Natural killer cell (primary cell): ENCODE results near the gene CCDC187. TPM values are rescaled to one million over a fixed set of nuclear protein-coding genes. Genes with fewer than 3 reads are reported as not detected.

Source experiments
- ATAC-seq, 3 donors: fragments of 150-1000 bp in 2 of 3; fragments of 200-7000 bp in 1 of 3; cut with Tn5 transposase; 1 replicate in 1 of 3; 2 replicates in 2 of 3; pipeline ENCODE4 v1.10.0; 2021; ENCODE audit warnings: mild to moderate bottlenecking in 2 of 3, moderate library complexity in 2 of 3
- DNase-seq, 2 donors: peaks; one replicate each; pipeline versions ENCODE4 v3.0.0 to v3.0.0-alpha.2; 2013 to 2021; ENCODE audit warnings: mixed read lengths in 1 of 2
- H3K27ac ChIP-seq: one replicate; pipeline ENCODE4 v1.5.1; 2013; ENCODE audit warnings: mild to moderate bottlenecking, low read length
- H3K27me3 ChIP-seq: one replicate; pipeline ENCODE4 v1.6.1; 2013; ENCODE audit warnings: low read length; ENCODE audit not compliant: control insufficient read depth, insufficient read depth
- H3K36me3 ChIP-seq: one replicate; pipeline ENCODE4 v1.6.1; 2013; ENCODE audit warnings: low read length; ENCODE audit not compliant: control insufficient read depth, insufficient read depth
- H3K4me1 ChIP-seq: one replicate; pipeline ENCODE4 v1.6.1; 2013; ENCODE audit warnings: low read length; ENCODE audit not compliant: control insufficient read depth, insufficient read depth
- H3K4me3 ChIP-seq: one replicate; pipeline ENCODE4 v1.5.1; 2013; ENCODE audit warnings: low read length
- H3K9me3 ChIP-seq: one replicate; pipeline ENCODE4 v1.6.1; 2013; ENCODE audit warnings: low read length; ENCODE audit not compliant: control insufficient read depth, insufficient read depth
- H3K27ac Mint-ChIP-seq, 2 donors: one replicate each; pipeline ENCODE4 v1.8.0; 2022; ENCODE audit warnings: mild to moderate bottlenecking in 2 of 2, mixed read lengths in 2 of 2, moderate library complexity in 1 of 2
- H3K27me3 Mint-ChIP-seq, 2 donors: one replicate each; pipeline ENCODE4 v1.8.0; 2022; ENCODE audit warnings: low read depth in 2 of 2, mixed read lengths in 2 of 2
- H3K36me3 Mint-ChIP-seq: one replicate; pipeline ENCODE4 v1.8.0; 2022; ENCODE audit warnings: mixed read lengths
- H3K4me1 Mint-ChIP-seq, 2 donors: one replicate each; pipeline ENCODE4 v1.8.0; 2022; ENCODE audit warnings: mixed read lengths in 2 of 2
- H3K4me3 Mint-ChIP-seq: one replicate; pipeline ENCODE4 v1.8.0; 2022; ENCODE audit warnings: mild to moderate bottlenecking, moderate library complexity, mixed read lengths
- H3K9me3 Mint-ChIP-seq, 2 donors: one replicate each; pipeline ENCODE4 v1.8.0; 2022; ENCODE audit warnings: mixed read lengths in 2 of 2
- CTCF ChIP-seq: fragments of 200-600 bp; IDR thresholded peaks from one replicate; pipeline ENCODE4 v1.8.0; 2022; ENCODE audit warnings: antibody characterized with exemption
- WGBS: methylation state at CpG from one replicate; pipeline ENCODE4 v1.1.7; 2013; ENCODE audit warnings: missing lambda C conversion rate; ENCODE audit not compliant: insufficient coverage; 5-methylcytosine and 5-hydroxymethylcytosine counted together
- intact Hi-C: fragments of 100-400 bp; cut with micrococcal nuclease; formaldehyde crosslinking; loops from one replicate; pipeline ENCODE4 v1.14.2; 2022
- total RNA-seq, 4 donors: library from RNA; stranded (reverse); fragments of 120-200 nt in 1 of 4; gene quantifications; one replicate each; pipeline versions ENCODE4 v1.2.3 to v1.2.4, GENCODE V29; 2013 to 2022

CCDC187 gene
- total RNA-seq, 3 donors from 2014 or later (not counting 1 experiment from before 2014, with no cell fraction given) = 0.18 TPM; not detected in 2

GRCh38 chr9:136216541-136217244 lies 87.2 kb downstream of the CCDC187 start:
- no peak overlapping the region for H3K27ac Mint-ChIP-seq
- TF ChIP-seq CTCF = no peak
- 95% methylated on average over 37 of the region's 37 CpGs for WGBS

GRCh38 chr9:136213733-136214132 lies 90.2 kb downstream of the CCDC187 start:
- Mint-ChIP-seq H3K27ac (no peak overlapping the region), H3K4me3 (no peak overlapping the region), H3K4me1 (no peaks in the 10 kb centered on the region), H3K9me3 (no peaks in the 10 kb centered on the region), H3K27me3 (no peaks in the 10 kb centered on the region), H3K36me3 (peaks cover 8% of the 10 kb centered on the region)
- intact Hi-C loops = no loop called here
- Histone ChIP-seq H3K4me1 (no peaks in the 10 kb centered on the region), H3K4me3 (no peak overlapping the region), H3K36me3 (peaks cover 50% of the 10 kb centered on the region), H3K27ac (no peak overlapping the region), H3K27me3 (no peaks in the 10 kb centered on the region), H3K9me3 (no peaks in the 10 kb centered on the region)
- 95% methylated on average over 9 of the region's 9 CpGs for WGBS
- DNase-seq = no peak
- ATAC-seq = no peak
- no peak for TF ChIP-seq CTCF

More at GRCh38 chr9:136216541-136217244, 87.2 kb downstream of the CCDC187 start:
- Mint-ChIP-seq H3K4me3 (no peak overlapping the region), H3K9me3 (no peaks in the 10 kb centered on the region), H3K36me3 (peaks cover 8% of the 10 kb centered on the region), H3K4me1 (no peaks in the 10 kb centered on the region), H3K27me3 (no peaks in the 10 kb centered on the region)
- no peak overlapping the region for H3K27ac ChIP-seq
- ATAC-seq = no peak
- H3K4me3 ChIP-seq = no peak overlapping the region
- H3K27me3 ChIP-seq = no peaks in the 10 kb centered on the region
- no peaks in the 10 kb centered on the region for H3K9me3 ChIP-seq
- intact Hi-C loops = no loop called here
- peaks cover 60% of the 10 kb centered on the region for H3K36me3 ChIP-seq
- H3K4me1 ChIP-seq = no peaks in the 10 kb centered on the region
- no peak for DNase-seq

- Histone ChIP-seq H3K9me3 (no peaks in the 10 kb centered on the region), H3K27me3 (no peaks in the 10 kb centered on the region), H3K4me3 (no peak overlapping the region), H3K4me1 (no peaks in the 10 kb centered on the region), H3K27ac (no peak overlapping the region), H3K36me3 (peaks cover 45% of the 10 kb centered on the region)
- no peak overlapping the region for H3K4me3 Mint-ChIP-seq
- no peak for ATAC-seq
- no peaks in the 10 kb centered on the region for H3K9me3 Mint-ChIP-seq
- peaks cover under 1% of the 10 kb centered on the region in 2 donors for H3K4me1 Mint-ChIP-seq
- H3K36me3 Mint-ChIP-seq = peaks cover 8% of the 10 kb centered on the region
- no peak overlapping the region for H3K27ac Mint-ChIP-seq
- H3K27me3 Mint-ChIP-seq = no peaks in the 10 kb centered on the region
- no peak for TF ChIP-seq CTCF
- DNase-seq = no peak
- intact Hi-C loops = no loop called here
- 95% methylated on average over 28 of the region's 28 CpGs for WGBS
These were observed 91.4 kb downstream of the CCDC187 start for GRCh38 chr9:136212345-136212950.
